HG03342 (cell line): Measurements from ENCODE around the gene SMARCA2.
A peak's percentile ranks its signal among the peaks of the same experiment; 100 is the strongest.
"Not testable (repeated sequence)": the region's sequence is repeated elsewhere in the genome, so short reads cannot be mapped to it uniquely, and the experiment has no call there.

Experiments
- ATAC-seq: cut with Tn5 transposase; IDR thresholded peaks from one replicate; pipeline ENCODE4 v1.9.1; 2021; ENCODE audit warnings: mild to moderate bottlenecking, moderate library complexity; ENCODE audit not compliant: unreplicated experiment

SMARCA2 gene

DNA sequence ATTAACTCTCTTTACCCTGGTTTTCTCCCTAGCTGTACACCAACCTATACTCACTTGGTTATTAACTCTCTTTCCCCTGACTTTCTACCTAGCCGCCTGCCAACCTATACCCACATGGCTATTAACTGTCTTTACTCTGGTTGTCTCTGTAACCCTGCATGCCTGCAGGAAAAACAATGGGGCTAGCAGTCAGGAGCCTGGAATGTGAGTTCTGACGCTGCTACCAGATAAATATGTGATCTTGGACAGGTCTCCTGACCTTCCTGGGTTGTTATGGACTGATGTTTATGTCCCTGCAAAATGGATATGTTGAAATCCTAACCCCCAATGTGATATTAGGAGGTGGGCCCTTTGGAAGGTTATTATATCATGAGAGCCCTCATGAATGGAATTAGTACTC is 119.2 kb downstream of the SMARCA2 start:
- ATAC-seq = no peak

DNA sequence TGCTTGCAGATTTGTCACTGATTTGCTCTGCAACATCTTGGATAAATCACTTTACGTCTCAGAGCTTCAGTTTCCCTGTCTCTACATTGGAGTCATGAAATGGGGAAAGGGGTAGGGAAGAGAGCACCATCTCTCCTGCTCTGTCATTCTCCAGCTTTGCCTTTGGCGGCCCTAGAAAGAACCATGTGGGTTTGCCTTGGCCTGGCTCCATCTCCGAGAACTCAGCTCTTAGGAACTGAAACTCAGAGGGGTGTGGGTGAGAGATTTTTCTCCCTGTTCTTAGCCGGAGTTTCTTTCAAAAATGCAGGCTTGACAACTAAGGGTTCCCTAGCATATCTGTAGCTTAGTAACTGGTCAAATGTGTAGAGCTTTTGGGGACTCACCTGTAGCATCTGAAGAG is 123.5 kb downstream of the SMARCA2 start:
- ATAC-seq = no peak

- no peak for ATAC-seq
Measured at GRCh38 chr9:2140600-2141223, 125.6 kb downstream of the SMARCA2 start.

DNA sequence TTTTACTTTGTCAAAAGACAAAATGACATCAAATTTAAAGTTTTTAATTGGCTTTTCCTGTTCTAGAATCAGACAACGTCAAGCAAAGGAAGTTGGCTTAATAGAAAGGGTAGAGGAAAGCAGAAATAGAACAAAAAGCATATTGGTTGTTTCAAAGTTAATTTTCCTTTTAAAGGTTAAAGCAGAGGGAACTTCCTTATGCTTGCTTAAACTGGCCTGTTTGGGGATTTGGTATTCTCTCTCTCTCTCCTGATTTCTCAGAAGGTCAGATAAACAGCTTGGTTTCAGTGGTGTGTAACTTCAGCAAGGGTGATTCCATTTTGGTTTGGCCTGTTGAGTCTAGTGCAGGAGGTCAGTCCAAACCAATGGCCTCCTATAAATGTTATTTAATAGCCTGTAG is 127.1 kb downstream of the SMARCA2 start:
- ATAC-seq = no peak

DNA sequence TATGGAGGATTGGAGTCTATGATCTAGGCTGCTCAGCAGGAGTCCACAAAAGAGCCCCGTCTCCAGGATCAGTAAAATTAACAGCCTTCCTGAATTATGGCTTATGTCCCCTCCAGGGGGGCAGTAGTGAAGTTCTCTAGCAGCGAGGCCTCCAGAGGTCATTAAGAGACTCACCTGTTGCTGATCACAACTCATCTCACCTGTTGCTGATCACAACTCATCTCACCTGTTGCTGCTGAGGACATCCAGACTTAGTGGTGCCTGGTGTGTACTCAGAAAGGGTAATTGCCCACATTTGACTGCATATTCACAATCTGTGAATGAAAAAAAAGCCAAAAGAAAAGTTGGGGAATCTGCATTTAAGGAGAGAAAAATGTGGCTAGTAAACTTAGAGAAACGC is 129.5 kb downstream of the SMARCA2 start:
- no peak for ATAC-seq

- ATAC-seq = no peak
Measured at GRCh38 chr9:2145746-2146145, 130.6 kb downstream of the SMARCA2 start.

GRCh38 chr9:2146700-2147099 is 131.6 kb downstream of the SMARCA2 start:
- ATAC-seq = not testable (repeated sequence)

GRCh38 chr9:2150338-2150737 is 135.2 kb downstream of the SMARCA2 start:
- ATAC-seq = no peak

DNA sequence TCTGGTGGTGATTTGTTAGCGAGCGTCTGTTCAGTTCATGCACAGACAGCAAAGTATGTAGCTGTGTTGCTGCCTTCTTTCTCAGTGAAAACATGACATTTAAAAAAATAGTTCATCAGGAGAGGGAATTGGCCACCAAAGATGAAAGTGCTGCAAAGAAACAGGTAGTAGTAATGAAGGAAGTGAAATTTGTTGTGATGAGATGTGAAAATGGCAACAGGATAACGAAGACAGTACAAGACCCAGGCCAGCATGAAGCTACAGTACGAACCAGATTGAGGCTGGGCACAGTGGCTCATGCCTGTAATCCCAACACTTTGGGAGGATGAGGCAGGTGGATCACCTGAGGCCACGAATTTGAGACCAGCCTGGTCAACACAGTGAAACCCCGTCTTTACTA is 136.0 kb downstream of the SMARCA2 start:
- no peak for ATAC-seq

GRCh38 chr9:2152966-2153629 is 138.0 kb downstream of the SMARCA2 start:
- no peak for ATAC-seq

DNA sequence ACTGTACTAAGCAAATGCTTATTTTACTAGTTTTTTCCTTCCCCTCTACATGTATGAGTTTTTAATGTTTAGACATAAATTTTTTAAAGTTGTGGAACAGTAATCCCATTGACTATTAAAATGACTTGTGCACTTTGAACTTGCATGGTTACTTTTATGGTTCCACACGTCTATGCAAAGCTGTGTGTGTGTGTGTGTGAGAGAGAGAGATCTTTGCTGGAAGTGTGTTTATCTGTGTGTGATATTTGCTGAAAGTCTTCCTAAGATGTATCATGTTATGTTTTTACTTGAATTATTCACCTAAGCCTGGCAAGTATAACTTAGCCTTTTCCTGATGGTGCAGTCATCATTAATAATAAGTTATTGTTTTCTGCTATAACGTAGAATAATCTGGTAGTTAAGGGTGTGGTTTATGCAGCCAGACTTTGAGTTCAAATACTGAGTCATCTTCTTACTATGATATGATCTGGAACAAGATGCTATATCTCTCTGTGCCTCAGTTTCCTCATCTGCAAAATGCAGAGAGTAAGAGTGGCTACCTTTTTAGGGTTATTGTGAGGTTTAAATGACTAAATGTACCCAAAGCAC is 138.6 kb downstream of the SMARCA2 start:
- no peak for ATAC-seq

DNA sequence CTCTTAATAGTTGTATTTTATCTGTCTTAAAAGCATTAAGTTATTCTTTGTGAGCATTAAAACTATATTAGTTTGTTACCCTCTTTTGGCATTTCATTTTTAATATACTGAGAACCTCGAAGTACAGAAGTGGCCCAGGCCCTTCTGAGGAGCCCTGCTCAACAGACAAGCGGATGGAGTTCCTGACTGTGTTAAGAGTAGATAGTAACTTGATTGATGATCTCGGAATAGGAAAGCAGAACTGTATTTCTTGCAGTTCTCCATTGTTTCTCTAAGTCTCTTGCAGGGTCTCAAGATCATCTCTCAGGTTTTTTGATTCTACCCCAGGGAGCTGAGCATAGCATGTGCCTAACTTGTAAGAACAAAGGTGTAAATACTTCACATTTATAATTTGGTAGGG is 139.6 kb downstream of the SMARCA2 start:
- no peak for ATAC-seq

GRCh38 chr9:2155966-2156365 is 140.8 kb downstream of the SMARCA2 start:
- ATAC-seq = no peak

DNA sequence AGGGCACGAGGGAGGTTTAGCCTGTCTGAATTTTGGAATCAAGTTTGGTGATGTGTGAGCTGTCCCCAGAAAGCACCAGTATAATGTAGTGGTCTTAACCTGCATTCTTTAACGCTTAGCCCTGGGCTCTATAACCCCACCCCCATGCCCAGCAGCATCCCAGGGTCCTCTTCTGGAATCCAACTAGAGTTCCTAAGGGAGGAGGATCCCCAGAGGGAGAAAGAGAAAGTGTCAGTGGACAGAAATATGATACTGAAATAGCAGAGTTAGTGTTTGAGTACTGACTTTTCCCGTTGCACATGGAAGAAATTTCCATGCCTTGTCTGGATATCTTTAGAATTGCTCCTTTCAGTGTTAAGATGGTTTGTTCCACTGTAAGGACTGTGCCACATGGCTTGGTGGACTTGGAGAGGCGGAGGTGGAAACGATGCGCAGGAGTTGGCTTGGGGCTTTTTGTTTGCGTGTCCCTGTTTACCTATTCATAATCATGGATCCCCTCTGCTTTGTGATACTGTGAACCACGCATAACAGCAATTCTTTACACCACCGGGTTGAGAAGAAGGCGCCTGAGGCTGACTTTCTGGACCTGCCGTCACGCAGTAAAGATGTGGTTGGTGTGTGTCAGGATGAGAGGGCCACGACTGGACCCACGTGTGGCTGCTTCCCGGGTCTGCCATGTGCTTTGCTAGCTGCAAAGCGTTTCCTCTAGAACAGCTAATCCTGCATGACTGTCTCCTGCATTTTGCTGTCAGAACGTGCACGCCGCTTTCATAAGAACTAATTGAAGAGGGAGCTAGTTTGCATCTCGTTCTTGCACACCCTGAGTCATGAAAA is 142.3 kb downstream of the SMARCA2 start:
- ATAC-seq = peak; percentile 51

DNA sequence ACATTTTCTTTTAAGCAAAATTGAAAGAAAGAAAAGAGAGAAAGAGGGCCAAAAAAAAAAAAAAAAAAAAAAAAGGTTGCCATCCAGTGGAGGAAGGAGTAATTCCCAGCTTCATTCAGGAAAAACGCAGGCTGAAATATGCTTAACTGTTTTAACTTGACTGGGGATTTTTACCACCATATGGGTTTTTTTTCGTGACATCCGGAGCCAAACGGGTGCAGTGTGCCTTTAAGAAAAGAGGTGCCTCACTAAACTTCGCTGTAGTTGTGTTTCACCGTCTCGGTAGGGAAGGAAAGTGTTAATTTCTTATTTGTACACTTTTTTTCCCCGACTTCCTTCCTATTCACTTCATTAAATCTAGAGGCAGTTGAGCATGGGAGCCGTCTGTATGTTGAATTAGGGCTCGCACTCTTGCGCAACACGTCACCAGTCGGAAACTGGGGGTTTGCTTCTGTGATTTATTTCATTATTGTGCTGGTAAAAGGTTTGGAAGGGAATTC is 143.0 kb downstream of the SMARCA2 start:
- peak; percentile 47 for ATAC-seq

- ATAC-seq = no peak
Measured at GRCh38 chr9:2158766-2159430, 143.8 kb downstream of the SMARCA2 start.

GRCh38 chr9:2159521-2160454 is 144.6 kb downstream of the SMARCA2 start:
- no peak for ATAC-seq

DNA sequence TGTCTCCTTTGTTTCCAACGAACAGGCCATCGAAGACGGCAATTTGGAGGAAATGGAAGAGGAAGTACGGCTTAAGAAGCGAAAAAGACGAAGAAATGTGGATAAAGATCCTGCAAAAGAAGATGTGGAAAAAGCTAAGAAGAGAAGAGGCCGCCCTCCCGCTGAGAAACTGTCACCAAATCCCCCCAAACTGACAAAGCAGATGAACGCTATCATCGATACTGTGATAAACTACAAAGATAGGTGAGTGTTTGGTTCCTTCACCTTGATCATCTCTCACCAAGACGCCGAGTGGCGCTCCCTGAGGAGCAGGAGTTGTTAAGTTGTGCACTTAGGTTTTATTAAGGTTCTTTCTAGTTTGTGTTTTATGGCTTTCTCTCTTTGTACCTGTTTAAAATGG is 146.5 kb downstream of the SMARCA2 start:
- ATAC-seq = no peak

DNA sequence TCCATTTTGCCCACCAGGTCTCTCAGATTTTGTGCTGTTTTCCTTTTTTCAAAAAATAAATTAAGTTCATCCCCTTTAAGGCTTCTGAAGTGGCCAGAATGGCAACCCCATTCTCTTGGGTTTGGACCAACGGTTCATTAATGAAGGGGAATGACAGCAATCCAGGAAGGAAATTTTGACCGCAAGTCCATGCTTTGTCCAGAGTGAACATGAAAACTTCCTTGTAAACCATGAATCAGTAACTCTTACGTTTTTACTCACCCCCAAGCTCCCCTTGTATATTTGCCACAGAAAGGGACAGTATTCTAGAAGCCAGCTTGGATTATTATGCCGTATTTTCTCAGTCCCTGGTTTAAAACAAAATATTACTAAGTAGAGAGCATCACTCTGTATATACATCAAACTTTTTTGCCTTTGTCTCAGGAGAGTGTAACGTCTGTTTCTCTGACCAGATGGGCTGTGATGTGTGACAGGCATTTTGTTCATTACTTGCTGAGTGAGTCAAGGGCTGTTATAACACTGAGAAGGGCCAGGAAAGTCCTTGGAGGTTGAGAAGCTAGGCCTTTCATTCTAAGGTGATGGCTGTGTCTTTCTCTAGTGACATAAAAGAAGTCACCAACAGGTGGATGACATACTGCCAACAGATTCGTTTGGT is 148.2 kb downstream of the SMARCA2 start:
- no peak for ATAC-seq
